Neuron (in vitro differentiated cells): ENCODE measurements around the gene CD52.

Experiments
- H2AFZ ChIP-seq: one replicate; pipeline ENCODE4 v1.6.1; 2013; ENCODE audit warnings: low read depth, mild to moderate bottlenecking, inconsistent platforms, low read length, moderate library complexity
- H3K27me3 ChIP-seq: one replicate; pipeline ENCODE4 v1.6.1; 2013; ENCODE audit warnings: low read length; ENCODE audit not compliant: insufficient read depth
- H3K36me3 ChIP-seq: one replicate; pipeline ENCODE4 v1.6.1; 2013; ENCODE audit warnings: low read length; ENCODE audit not compliant: insufficient read depth
- H3K4me1 ChIP-seq: one replicate; pipeline ENCODE4 v1.6.1; 2013; ENCODE audit warnings: low read length; ENCODE audit not compliant: insufficient read depth
- H3K4me3 ChIP-seq: 2 replicates; pipeline ENCODE4 v1.5.1; 2013; ENCODE audit warnings: mild to moderate bottlenecking, low read length, moderate library complexity
- H3K9me3 ChIP-seq: one replicate; pipeline ENCODE4 v1.6.1; 2013; ENCODE audit warnings: low read length

Gene CD52

GRCh38 chr1:26364956-26365355 is 47.2 kb downstream of the CD52 start:
- Histone ChIP-seq H3K9me3 (no peaks in the 10 kb centered on the region), H3K4me3 (no peak overlapping the region), H3K4me1 (no peaks in the 10 kb centered on the region), H3K27me3 (no peaks in the 10 kb centered on the region), H2AFZ (no peak overlapping the region), H3K36me3 (no peaks in the 10 kb centered on the region)

DNA sequence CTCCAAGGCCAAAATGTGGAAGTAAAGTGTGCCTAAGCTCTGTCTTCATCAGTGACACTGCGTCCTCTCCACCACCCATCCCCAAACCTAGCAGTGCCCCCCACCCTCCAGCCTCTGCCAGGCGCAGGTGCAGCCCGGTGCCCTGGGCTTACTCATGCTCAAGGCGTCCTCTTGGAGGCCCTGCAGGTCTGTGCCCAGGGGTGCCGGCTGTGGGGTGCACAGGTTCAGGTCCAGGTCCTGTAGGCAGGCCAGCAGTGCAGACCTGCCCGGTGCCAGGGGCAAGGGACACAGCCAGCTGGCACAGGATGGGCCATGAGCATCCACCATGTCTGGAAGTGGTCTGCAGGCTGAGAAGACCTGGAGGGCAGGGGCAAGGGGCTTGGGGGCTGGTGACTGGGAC is 49.7 kb downstream of the CD52 start:
- H2AFZ ChIP-seq: no peak overlapping the region
- no peak overlapping the region for H3K4me3 ChIP-seq
- no peaks in the 10 kb centered on the region for H3K36me3 ChIP-seq

DNA sequence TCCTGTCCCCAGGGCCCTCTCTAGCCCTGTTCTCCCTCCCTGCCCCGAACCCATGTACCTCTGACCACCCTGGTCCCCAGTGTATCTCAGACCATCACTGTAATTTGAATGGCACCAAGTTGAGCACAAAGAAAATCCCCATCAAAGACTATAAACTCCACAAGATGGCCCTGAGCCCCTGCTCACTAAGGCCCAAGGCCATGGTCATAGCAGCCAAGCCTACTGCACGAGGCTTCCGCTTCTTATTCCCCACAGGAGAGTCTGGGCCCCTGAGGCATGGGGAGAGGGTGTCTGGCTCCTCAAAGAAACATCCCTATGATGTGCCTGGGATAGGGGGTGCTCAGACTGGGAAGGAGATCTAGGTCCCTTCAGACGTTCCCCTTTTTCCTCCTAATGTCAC is 50.2 kb downstream of the CD52 start:
- no peaks in the 10 kb centered on the region for H3K4me1 ChIP-seq
- no peak overlapping the region for H2AFZ ChIP-seq
- H3K9me3 ChIP-seq: peaks cover 2% of the 10 kb centered on the region
- H3K27me3 ChIP-seq: no peaks in the 10 kb centered on the region
- no peaks in the 10 kb centered on the region for H3K36me3 ChIP-seq
- H3K4me3 ChIP-seq: no peak overlapping the region

More for the DNA sequence above, 49.7 kb downstream of the CD52 start:
- no peaks in the 10 kb centered on the region for H3K27me3 ChIP-seq
- H3K9me3 ChIP-seq: peaks cover 2% of the 10 kb centered on the region
- no peaks in the 10 kb centered on the region for H3K4me1 ChIP-seq

DNA sequence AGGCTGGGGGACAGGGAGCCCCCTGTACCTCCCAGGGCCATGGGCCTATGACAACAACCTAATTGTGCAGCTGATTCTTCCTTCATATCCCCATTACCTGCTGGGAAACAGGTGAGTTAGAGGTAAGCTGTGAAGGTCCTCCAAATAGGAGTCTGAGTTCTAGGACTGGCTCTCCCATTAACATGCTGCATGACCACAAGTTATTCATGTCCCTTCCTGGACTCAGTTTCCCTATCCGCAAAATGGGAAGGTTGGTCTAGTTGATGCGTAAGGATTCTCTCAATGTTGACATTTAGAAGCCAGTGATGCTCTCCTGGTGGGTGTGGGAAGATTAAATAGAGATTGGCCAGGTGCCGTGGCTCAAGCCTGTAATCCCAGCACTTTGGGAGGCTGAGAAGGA is 50.7 kb downstream of the CD52 start:
- Histone ChIP-seq H3K4me1 (no peaks in the 10 kb centered on the region), H3K36me3 (no peaks in the 10 kb centered on the region), H3K4me3 (no peak overlapping the region), H3K9me3 (peaks cover 2% of the 10 kb centered on the region), H3K27me3 (no peaks in the 10 kb centered on the region), H2AFZ (no peak overlapping the region)
